H9 (cell line): Measurements from ENCODE around the gene THEM5. TPM values are rescaled to one million over a fixed set of nuclear protein-coding genes. Genes with fewer than 3 reads are reported as not detected.

Source experiments
- DNase-seq: peaks from one replicate; pipeline ENCODE4 v3.0.0-alpha.2; 2017
- H2AFZ ChIP-seq: one replicate; pipeline ENCODE4 v1.6.1; 2013; ENCODE audit warnings: mild to moderate bottlenecking, low read length, control low read depth, moderate library complexity
- H2AK5ac ChIP-seq: 2 replicates; pipeline ENCODE4 v1.6.1; 2013; ENCODE audit warnings: low read length, control low read depth, mixed read lengths; ENCODE audit not compliant: insufficient read length
- H2BK120ac ChIP-seq: one replicate; pipeline ENCODE4 v1.6.1; 2013; ENCODE audit warnings: low read depth, mild to moderate bottlenecking, low read length, control low read depth, inconsistent platforms; ENCODE audit not compliant: poor library complexity, severe bottlenecking
- H2BK12ac ChIP-seq: 2 replicates; pipeline ENCODE4 v1.6.1; 2013; ENCODE audit warnings: low read length, control low read depth, mixed read lengths, low read depth; ENCODE audit not compliant: insufficient read length
- H2BK15ac ChIP-seq: 2 replicates; pipeline ENCODE4 v1.6.1; 2013; ENCODE audit warnings: low read depth, low read length, control low read depth
- H2BK20ac ChIP-seq: one replicate; pipeline ENCODE4 v1.6.1; 2013; ENCODE audit warnings: low read depth, mild to moderate bottlenecking, low read length, control low read depth, inconsistent platforms; ENCODE audit not compliant: poor library complexity, severe bottlenecking
- H2BK5ac ChIP-seq: 2 replicates; pipeline ENCODE4 v1.6.1; 2013; ENCODE audit warnings: low read length, control low read depth, mixed read lengths; ENCODE audit not compliant: insufficient read length
- H3K14ac ChIP-seq: 2 replicates; pipeline ENCODE4 v1.6.1; 2013; ENCODE audit warnings: low read length, control low read depth; ENCODE audit not compliant: insufficient read depth
- H3K18ac ChIP-seq: 2 replicates; pipeline ENCODE4 v1.6.1; 2013; ENCODE audit warnings: low read depth, mild to moderate bottlenecking, mixed read lengths, low read length, control low read depth; ENCODE audit not compliant: insufficient read length
- H3K23ac ChIP-seq: 2 replicates; pipeline ENCODE4 v1.6.1; 2013; ENCODE audit warnings: low read length, control low read depth, mixed read lengths, low read depth; ENCODE audit not compliant: insufficient read length
- H3K23me2 ChIP-seq: 2 replicates; pipeline ENCODE4 v1.6.1; 2013; ENCODE audit warnings: low read depth, mild to moderate bottlenecking, mixed read lengths, low read length, control low read depth; ENCODE audit not compliant: insufficient read length, poor library complexity, severe bottlenecking
- H3K27ac ChIP-seq: 2 replicates; pipeline ENCODE4 v1.5.1; 2013; ENCODE audit warnings: low read length, control low read depth, mixed read lengths, low read depth; ENCODE audit not compliant: insufficient read length
- H3K27me3 ChIP-seq: 2 replicates; pipeline ENCODE4 v1.6.1; 2013; ENCODE audit warnings: low read length, control low read depth, inconsistent platforms; ENCODE audit not compliant: insufficient read depth
- H3K4ac ChIP-seq: 2 replicates; pipeline ENCODE4 v1.6.1; 2013; ENCODE audit warnings: low read depth, mild to moderate bottlenecking, control low read depth, inconsistent platforms, low read length, moderate library complexity
- H3K4me1 ChIP-seq: 2 replicates; pipeline ENCODE4 v1.6.1; 2013; ENCODE audit warnings: low read length, control low read depth, inconsistent platforms; ENCODE audit not compliant: insufficient read depth
- H3K4me2 ChIP-seq: 2 replicates; pipeline ENCODE4 v1.6.1; 2013; ENCODE audit warnings: low read length, control low read depth, mixed read lengths; ENCODE audit not compliant: insufficient read length, insufficient read depth
- H3K56ac ChIP-seq: 2 replicates; pipeline ENCODE4 v1.6.1; 2013; ENCODE audit warnings: low read depth, mild to moderate bottlenecking, mixed read lengths, low read length, control low read depth; ENCODE audit not compliant: insufficient read length
- H3K79me1 ChIP-seq: 2 replicates; pipeline ENCODE4 v1.6.1; 2013; ENCODE audit warnings: low read depth, mild to moderate bottlenecking, moderate library complexity, low read length, control low read depth, inconsistent platforms; ENCODE audit not compliant: insufficient read depth, poor library complexity, severe bottlenecking
- H3K79me2 ChIP-seq: 2 replicates; pipeline ENCODE4 v1.6.1; 2013; ENCODE audit warnings: low read length, control low read depth, inconsistent platforms; ENCODE audit not compliant: insufficient read depth
- H3K9ac ChIP-seq: 2 replicates; pipeline ENCODE4 v1.6.1; 2013; ENCODE audit warnings: low read length, control low read depth, mixed read lengths; ENCODE audit not compliant: insufficient read length; ENCODE audit errors: extremely low read depth
- H3K9me3 ChIP-seq: one replicate; pipeline ENCODE4 v1.6.1; 2013; ENCODE audit warnings: low read depth, low read length, inconsistent platforms; ENCODE audit not compliant: control insufficient read depth
- H3T11ph ChIP-seq: one replicate; pipeline ENCODE4 v1.6.1; 2013; ENCODE audit warnings: mild to moderate bottlenecking, low read length, control low read depth, inconsistent platforms
- H4K20me1 ChIP-seq: one replicate; pipeline ENCODE4 v1.6.1; 2013; ENCODE audit not compliant: control insufficient read depth, insufficient read length, insufficient read depth
- H4K5ac ChIP-seq: 2 replicates; pipeline ENCODE4 v1.6.1; 2013; ENCODE audit warnings: low read depth, mild to moderate bottlenecking, mixed read lengths, low read length, control low read depth; ENCODE audit not compliant: insufficient read length
- H4K8ac ChIP-seq: replicated peaks from 2 replicates; pipeline ENCODE4 v1.6.1; 2013; ENCODE audit warnings: low read length, control low read depth, mixed read lengths, low read depth; ENCODE audit not compliant: insufficient read length
- H4K91ac ChIP-seq: 2 replicates; pipeline ENCODE4 v1.6.1; 2013; ENCODE audit warnings: low read depth, mild to moderate bottlenecking, moderate library complexity, mixed read lengths, low read length, control low read depth; ENCODE audit not compliant: insufficient read length
- H3K27ac Mint-ChIP-seq, 3 experiments: 2 replicates in 2 of 3; 3 replicates in 1 of 3; pipeline ENCODE4 v1.8.0; 2020 to 2021; ENCODE audit warnings: mixed read lengths in 3 of 3, mild to moderate bottlenecking in 1 of 3, moderate library complexity in 1 of 3
- H3K27me3 Mint-ChIP-seq: 2 replicates; pipeline ENCODE4 v1.8.0; 2021; ENCODE audit warnings: low read depth, mild to moderate bottlenecking, moderate library complexity, mixed read lengths
- H3K36me3 Mint-ChIP-seq, 3 experiments: 2 replicates in 2 of 3; 3 replicates in 1 of 3; pipeline ENCODE4 v1.8.0; 2020 to 2021; ENCODE audit warnings: low read depth in 3 of 3, mixed read lengths in 3 of 3; ENCODE audit not compliant: insufficient read depth in 1 of 3
- H3K4me1 Mint-ChIP-seq, 2 experiments: 2 replicates each; pipeline ENCODE4 v1.8.0; 2020; ENCODE audit warnings: mixed read lengths in 2 of 2
- H3K4me3 Mint-ChIP-seq, 2 experiments: 2 replicates in 1 of 2; 3 replicates in 1 of 2; pipeline ENCODE4 v1.8.0; 2020 to 2021; ENCODE audit warnings: mild to moderate bottlenecking in 2 of 2, mixed read lengths in 2 of 2, moderate library complexity in 1 of 2
- H3K9me3 Mint-ChIP-seq, 2 experiments: 2 replicates in 1 of 2; 3 replicates in 1 of 2; pipeline ENCODE4 v1.8.0; 2020; ENCODE audit warnings: mild to moderate bottlenecking in 2 of 2, mixed read lengths in 2 of 2, moderate library complexity in 1 of 2
- WGBS: extraction: QIAGEN DNeasy Blood & Tissue Kit; methylation state at CpG from one replicate; pipeline ENCODE4 v1.1.7; 2013; ENCODE audit warnings: missing lambda C conversion rate, low lambda C conversion rate, mixed read lengths; ENCODE audit not compliant: insufficient read length; ENCODE audit errors: extremely low coverage; 5-methylcytosine and 5-hydroxymethylcytosine counted together
- total RNA-seq: library from RNA; stranded (reverse); gene quantifications from 2 replicates; pipeline ENCODE4 v1.2.1, GENCODE V29; 2021
- TF ChIP-seq, protein P1 (sequence below): fragments of 200-600 bp; sonication (generic); conservative IDR thresholded peaks from 3 replicates; pipeline ENCODE4 v1.8.0; 2021; ENCODE audit warnings: antibody characterized with exemption, mild to moderate bottlenecking

Gene THEM5
- total RNA-seq, 1 experiment from 2014 or later: not detected

DNA sequence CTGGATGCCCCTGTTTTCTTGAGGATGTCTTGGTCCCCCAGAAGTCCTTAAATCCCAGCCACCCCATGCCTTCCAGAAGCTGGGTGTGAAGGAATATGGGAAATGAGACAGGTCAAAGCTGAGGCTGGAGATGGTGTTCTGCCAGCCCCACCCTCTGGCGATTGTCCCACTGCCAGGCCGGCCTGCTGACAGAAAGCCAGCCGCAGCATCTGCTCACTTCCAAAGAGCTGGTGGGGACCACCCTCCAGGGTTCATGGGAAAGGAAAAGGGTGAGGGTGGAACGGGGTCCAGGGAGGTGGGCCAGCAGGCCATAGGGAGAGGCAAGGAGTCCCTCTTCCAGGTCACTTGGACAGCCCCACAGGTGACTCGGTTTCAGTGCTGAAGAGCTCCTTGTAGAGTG lies 46.4 kb downstream of the THEM5 start:
- Histone ChIP-seq H3K23me2 (no peaks in the 10 kb centered on the region), H3K79me1 (no peaks in the 10 kb centered on the region), H3K4me1 (no peaks in the 10 kb centered on the region; the same call in 1 of the 2 replicates), H3K14ac (no peak overlapping the region), H3K27ac (no peak overlapping the region), H4K8ac (no peak overlapping the region), H2AFZ (no peak overlapping the region), H3K4me2 (no peak overlapping the region), H3K23ac (no peak overlapping the region), H2BK12ac (no peak overlapping the region), H3K56ac (no peak overlapping the region), H2BK15ac (no peak overlapping the region), H3K9ac (no peak overlapping the region), H2BK20ac (no peak overlapping the region), H4K5ac (no peak overlapping the region), H2BK5ac (no peak overlapping the region), H3K79me2 (no peaks in the 10 kb centered on the region), H3K27me3 (0 out of 2 replicates have a peak, but pooled peaks cover 2% of the 10 kb centered on the region), H3K4ac (no peak overlapping the region), H3T11ph (no peak overlapping the region), H2AK5ac (no peak overlapping the region), H3K9me3 (no peaks in the 10 kb centered on the region), H4K20me1 (no peaks in the 10 kb centered on the region), H4K91ac (no peak overlapping the region), H2BK120ac (no peak overlapping the region), H3K18ac (no peak overlapping the region)
- TF ChIP-seq, protein P1, sequence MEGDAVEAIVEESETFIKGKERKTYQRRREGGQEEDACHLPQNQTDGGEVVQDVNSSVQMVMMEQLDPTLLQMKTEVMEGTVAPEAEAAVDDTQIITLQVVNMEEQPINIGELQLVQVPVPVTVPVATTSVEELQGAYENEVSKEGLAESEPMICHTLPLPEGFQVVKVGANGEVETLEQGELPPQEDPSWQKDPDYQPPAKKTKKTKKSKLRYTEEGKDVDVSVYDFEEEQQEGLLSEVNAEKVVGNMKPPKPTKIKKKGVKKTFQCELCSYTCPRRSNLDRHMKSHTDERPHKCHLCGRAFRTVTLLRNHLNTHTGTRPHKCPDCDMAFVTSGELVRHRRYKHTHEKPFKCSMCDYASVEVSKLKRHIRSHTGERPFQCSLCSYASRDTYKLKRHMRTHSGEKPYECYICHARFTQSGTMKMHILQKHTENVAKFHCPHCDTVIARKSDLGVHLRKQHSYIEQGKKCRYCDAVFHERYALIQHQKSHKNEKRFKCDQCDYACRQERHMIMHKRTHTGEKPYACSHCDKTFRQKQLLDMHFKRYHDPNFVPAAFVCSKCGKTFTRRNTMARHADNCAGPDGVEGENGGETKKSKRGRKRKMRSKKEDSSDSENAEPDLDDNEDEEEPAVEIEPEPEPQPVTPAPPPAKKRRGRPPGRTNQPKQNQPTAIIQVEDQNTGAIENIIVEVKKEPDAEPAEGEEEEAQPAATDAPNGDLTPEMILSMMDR: no peak
- Mint-ChIP-seq H3K4me3 (no peak overlapping the region), H3K4me1 (peaks cover 16 to 20% of the 10 kb centered on the region in 2 experiments), H3K36me3 (no peaks in the 10 kb centered on the region), H3K27me3 (peaks cover 8% of the 10 kb centered on the region), H3K27ac (no peak overlapping the region), H3K9me3 (no peaks in the 10 kb centered on the region)
- no peak for DNase-seq
- no CpG with 5 or more reads among the region's 5 CpGs for WGBS
